GM19035 (cell line): ENCODE results near the gene CDK5.
"Not testable (repeated sequence)": the region's sequence is repeated elsewhere in the genome, so short reads cannot be mapped to it uniquely, and the experiment has no call there.

ENCODE experiments used
- ATAC-seq: cut with Tn5 transposase; IDR thresholded peaks from one replicate; pipeline ENCODE4 v1.9.1; 2021; ENCODE audit not compliant: unreplicated experiment

CDK5 gene

GRCh38 chr7:151058781-151059366, 1.2 kb upstream of the CDK5 start:
- no peak for ATAC-seq

- ATAC-seq, result peak; percentile 90
Observed at GRCh38 chr7:151057989-151058780, 488 bp upstream of the CDK5 start.

- ATAC-seq, result no peak
Observed at GRCh38 chr7:151056666-151057505, 811 bp downstream of the CDK5 start.

GRCh38 chr7:151056283-151056665, 1.4 kb downstream of the CDK5 start:
- no peak for ATAC-seq

GRCh38 chr7:151053751-151054150, 3.9 kb downstream of the CDK5 start:
- no peak for ATAC-seq

- no peak for ATAC-seq
Observed at GRCh38 chr7:151053096-151053495, 4.6 kb downstream of the CDK5 start.

GRCh38 chr7:151051108-151051507, 6.6 kb downstream of the CDK5 start:
- ATAC-seq, result no peak

GRCh38 chr7:151048911-151049463, 8.7 kb downstream of the CDK5 start:
- ATAC-seq, result no peak

- ATAC-seq, result no peak
Observed at GRCh38 chr7:151047976-151048815, 9.5 kb downstream of the CDK5 start, which contains the start of gene ASIC3. Gene ASIC3, plus strand, starts transcription at chr7:151048531. Its CDS starts 355 bp downstream, at chr7:151048886.

GRCh38 chr7:151046603-151047573, 10.8 kb downstream of the CDK5 start:
- ATAC-seq, result no peak

GRCh38 chr7:151045967-151046366, 11.7 kb downstream of the CDK5 start:
- ATAC-seq, result no peak

GRCh38 chr7:151045262-151045661, 12.4 kb downstream of the CDK5 start:
- ATAC-seq, result no peak

GRCh38 chr7:151043959-151044358, 13.7 kb downstream of the CDK5 start:
- ATAC-seq, result no peak

- not testable (repeated sequence) for ATAC-seq
Observed at GRCh38 chr7:151043449-151043848, 14.2 kb downstream of the CDK5 start.

- no peak for ATAC-seq
Observed at GRCh38 chr7:151040616-151041375, 16.9 kb downstream of the CDK5 start.

GRCh38 chr7:151039850-151040548, 17.7 kb downstream of the CDK5 start:
- no peak for ATAC-seq

GRCh38 chr7:151038951-151039849, 18.5 kb downstream of the CDK5 start:
- no peak for ATAC-seq
